Right lobe of liver (tissue), 4 donors: ENCODE measurements around the gene RGS14.

Experiments
- CTCF ChIP-seq, 4 donors: fragments of 200-600 bp in 3 of 4; fragments of 450-650 bp in 1 of 4; IDR thresholded peaks; one replicate each; pipeline versions ENCODE4 v1.5.1 to v1.8.0; 2016 to 2022; ENCODE audit warnings: antibody characterized with exemption in 4 of 4, mild to moderate bottlenecking in 2 of 4
- POLR2A ChIP-seq: fragments of 450-650 bp; IDR thresholded peaks from one replicate; pipeline ENCODE4 v1.6.1; 2017; ENCODE audit warnings: antibody characterized with exemption, mild to moderate bottlenecking
- donor health status: DM: no; HTN: no; CAD: no.
- donor health status: DM: no; HTN: no; CAD: no.
- donor health status: DM: no; HTN: yes; CAD: no.

GRCh38 chr5:177320879-177321278 lies 36.8 kb upstream of the RGS14 start:
- TF ChIP-seq CTCF (IDR thresholded peaks at IDR 0.05) (no peak), POLR2A (no peak)
